Fibroblast of skin of scalp (primary cell): ENCODE measurements around the gene TESK1.

Source experiments
- DNase-seq: peaks from one replicate; pipeline ENCODE4 v3.0.0-alpha.2; 2013

The TESK1 gene

GRCh38 chr9:35649431-35650340 is 44.6 kb downstream of the TESK1 start:
- no peak for DNase-seq

GRCh38 chr9:35650341-35651158 is 45.5 kb downstream of the TESK1 start, which contains the start of gene SIT1:
SIT1 (minus strand) TSS chr9:35650931; CDS start chr9:35650853, 78 bp downstream.
- no peak for DNase-seq

- peak; percentile 27 for DNase-seq
Measured at GRCh38 chr9:35651956-35652828, 47.1 kb downstream of the TESK1 start.

- DNase-seq = no peak
Measured at GRCh38 chr9:35652829-35653209, 47.8 kb downstream of the TESK1 start.

- no peak for DNase-seq
Measured at GRCh38 chr9:35653611-35654010, 48.5 kb downstream of the TESK1 start.

GRCh38 chr9:35656348-35656747 is 51.3 kb downstream of the TESK1 start:
- no peak for DNase-seq

- DNase-seq = peak; percentile 60
Measured at GRCh38 chr9:35656831-35657545, 51.9 kb downstream of the TESK1 start.

GRCh38 chr9:35657546-35658136 is 52.6 kb downstream of the TESK1 start, which contains the start of gene RMRP:
RMRP (minus strand) TSS chr9:35658019.
- peak; percentile 100 for DNase-seq

- peak; percentile 88 for DNase-seq
Measured at GRCh38 chr9:35658137-35658967, 53.3 kb downstream of the TESK1 start, which contains the start of gene CCDC107. CCDC107 (plus strand) TSS chr9:35658292; CDS start chr9:35658380, 88 bp downstream.

- peak; percentile 61 for DNase-seq
Measured at GRCh38 chr9:35658968-35659220, 53.8 kb downstream of the TESK1 start.

- DNase-seq = peak; percentile 81
Measured at GRCh38 chr9:35659340-35659739, 54.3 kb downstream of the TESK1 start.
